ENCODE results near the gene TRPM7. TPM values are rescaled to one million over a fixed set of nuclear protein-coding genes. Genes with fewer than 3 reads are reported as not detected.

The TRPM7 gene
- total RNA-seq, 2 experiments from 2014 or later = 29.0 to 30.0 TPM

DNA sequence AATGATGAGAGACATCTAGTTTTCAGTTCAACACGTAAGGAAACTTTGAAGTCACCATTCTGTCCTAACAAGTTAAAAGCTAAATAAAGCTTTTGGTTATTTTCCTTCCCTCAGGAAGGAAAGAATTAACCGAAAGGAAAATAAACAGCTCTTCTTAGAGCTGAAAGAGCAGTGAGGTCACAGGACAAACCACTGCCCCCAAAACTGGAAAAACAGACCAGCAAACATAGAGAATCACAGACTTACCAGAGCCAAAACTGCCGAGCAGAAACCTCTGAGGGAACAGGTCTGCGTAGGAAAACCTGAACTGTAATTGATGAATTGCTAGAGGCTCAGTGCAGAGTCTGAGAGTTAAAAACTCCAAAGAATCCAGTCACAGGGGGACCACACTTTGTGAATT, 154.8 kb downstream of the TRPM7 start:
- H3K36me3 ChIP-seq (ENCODE audit: insufficient read depth, low read length) = no peaks in the 10 kb centered on the region
- POLR2A ChIA-PET = no interaction called here
- H3K4me3 ChIP-seq (ENCODE audit: low read length) = no peak overlapping the region
- no peaks in the 10 kb centered on the region for H3K4me1 Mint-ChIP-seq (ENCODE audit: low read depth)
- no peak overlapping the region for H3K27ac Mint-ChIP-seq
- H3K27me3 ChIP-seq (ENCODE audit: control insufficient read depth in 1 of 2, insufficient read depth in 2 of 2, low read length in 2 of 2) = no peaks in the 10 kb centered on the region
- H3K36me3 Mint-ChIP-seq (ENCODE audit: low read depth) = no peaks in the 10 kb centered on the region
- ATAC-seq (ENCODE audit: poor library complexity) (no peak), DNase-seq (no peak)
- no peak for TF ChIP-seq CTCF (IDR thresholded peaks at IDR 0.05)
- intact Hi-C loops (cut with DNase I, micrococcal nuclease) = no loop called here
- H3K27ac ChIP-seq (ENCODE audit: low read depth in 1 of 2, low read length in 2 of 2) = no peak overlapping the region
- no peaks in the 10 kb centered on the region for H3K9me3 ChIP-seq (ENCODE audit: control insufficient read depth in 1 of 2, insufficient read depth in 1 of 2, low read length in 2 of 2)
- H3K4me3 Mint-ChIP-seq = no peak overlapping the region
- CTCF ChIA-PET = no interaction called here
- no peaks in the 10 kb centered on the region for H3K4me1 ChIP-seq (ENCODE audit: insufficient read depth, low read length)
- H3K9me3 Mint-ChIP-seq = no peaks in the 10 kb centered on the region
- H3K27me3 Mint-ChIP-seq = no peaks in the 10 kb centered on the region

DNA sequence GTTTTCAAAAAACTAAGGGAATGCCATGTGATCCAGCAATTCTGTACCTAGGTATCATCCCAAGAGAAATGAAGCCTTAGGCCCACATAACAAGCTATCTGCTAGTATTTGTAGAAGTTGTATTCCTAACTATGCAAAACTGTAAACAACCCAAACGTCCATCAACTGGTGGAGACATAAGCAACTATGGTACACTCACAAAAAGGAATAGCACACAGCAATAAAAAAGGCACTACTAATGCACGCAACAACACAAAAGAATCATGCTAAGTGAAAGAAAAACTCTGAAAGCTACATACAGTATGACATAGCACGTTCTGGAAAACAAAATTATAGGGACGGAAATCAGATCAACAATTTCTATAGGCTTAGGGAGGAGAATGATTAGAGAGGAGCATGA, 155.4 kb downstream of the TRPM7 start:
- H3K4me3 ChIP-seq (ENCODE audit: low read length) = no peak overlapping the region
- H3K4me1 Mint-ChIP-seq (ENCODE audit: low read depth) = no peaks in the 10 kb centered on the region
- DNase-seq = no peak
- H3K27me3 ChIP-seq (ENCODE audit: control insufficient read depth in 1 of 2, insufficient read depth in 2 of 2, low read length in 2 of 2) = no peaks in the 10 kb centered on the region
- no peak overlapping the region for H3K27ac ChIP-seq (ENCODE audit: low read depth in 1 of 2, low read length in 2 of 2)
- CTCF ChIA-PET = no interaction called here
- no peaks in the 10 kb centered on the region for H3K27me3 Mint-ChIP-seq
- H3K9me3 Mint-ChIP-seq = no peaks in the 10 kb centered on the region
- ATAC-seq (ENCODE audit: poor library complexity) = no peak
- no peak overlapping the region for H3K4me3 Mint-ChIP-seq
- no peak overlapping the region for H3K27ac Mint-ChIP-seq
- H3K36me3 ChIP-seq (ENCODE audit: insufficient read depth, low read length) = no peaks in the 10 kb centered on the region
- no peak for TF ChIP-seq CTCF (IDR thresholded peaks at IDR 0.05)
- POLR2A ChIA-PET = no interaction called here
- H3K36me3 Mint-ChIP-seq (ENCODE audit: low read depth) = no peaks in the 10 kb centered on the region
- intact Hi-C loops (cut with DNase I, micrococcal nuclease) = no loop called here
- no peaks in the 10 kb centered on the region for H3K4me1 ChIP-seq (ENCODE audit: insufficient read depth, low read length)
- H3K9me3 ChIP-seq (ENCODE audit: control insufficient read depth in 1 of 2, insufficient read depth in 1 of 2, low read length in 2 of 2) = no peaks in the 10 kb centered on the region

GRCh38 chr15:50523851-50524251, 162.7 kb downstream of the TRPM7 start:
- Histone ChIP-seq H3K4me1 (ENCODE audit: insufficient read depth, low read length) (no peaks in the 10 kb centered on the region), H3K27me3 (ENCODE audit: control insufficient read depth in 1 of 2, insufficient read depth in 2 of 2, low read length in 2 of 2) (no peaks in the 10 kb centered on the region), H3K36me3 (ENCODE audit: insufficient read depth, low read length) (no peaks in the 10 kb centered on the region), H3K27ac (ENCODE audit: low read depth in 1 of 2, low read length in 2 of 2) (no peak overlapping the region), H3K4me3 (ENCODE audit: low read length) (no peak overlapping the region), H3K9me3 (ENCODE audit: control insufficient read depth in 1 of 2, insufficient read depth in 1 of 2, low read length in 2 of 2) (peaks cover 0 to 6% of the 10 kb centered on the region in 2 experiments)
- intact Hi-C loops (cut with DNase I, micrococcal nuclease) = no loop called here
- no peaks in the 10 kb centered on the region for H3K36me3 Mint-ChIP-seq (ENCODE audit: low read depth)
- H3K27ac Mint-ChIP-seq = no peak overlapping the region
- DNase-seq (no peak), ATAC-seq (ENCODE audit: poor library complexity) (no peak)
- H3K27me3 Mint-ChIP-seq = no peaks in the 10 kb centered on the region
- ChIA-PET CTCF (no interaction called here), POLR2A (no interaction called here)
- no peaks in the 10 kb centered on the region for H3K4me1 Mint-ChIP-seq (ENCODE audit: low read depth)
- no peak overlapping the region for H3K4me3 Mint-ChIP-seq
- TF ChIP-seq CTCF (IDR thresholded peaks at IDR 0.05) = no peak
- H3K9me3 Mint-ChIP-seq = no peaks in the 10 kb centered on the region

All from CD4-positive, alpha-beta T cell (primary cell).